M059J (cell line): ENCODE results near the gene OR52D1. TPM values are rescaled to one million over a fixed set of nuclear protein-coding genes. Genes with fewer than 3 reads are reported as not detected.

ENCODE experiments used
- DNase-seq: peaks from one replicate; pipeline ENCODE4 v3.0.0-alpha.2; 2012; ENCODE audit warnings: low read depth
- total RNA-seq: library from RNA; depleted of rRNA; stranded (reverse); fragments of >200 nt; shearing (Covaris generic); gene quantifications from 2 replicates; pipeline ENCODE4 v1.2.3, GENCODE V29; 2014; rRNA removed

The OR52D1 gene
- not detected in 2 replicates for total RNA-seq

DNA sequence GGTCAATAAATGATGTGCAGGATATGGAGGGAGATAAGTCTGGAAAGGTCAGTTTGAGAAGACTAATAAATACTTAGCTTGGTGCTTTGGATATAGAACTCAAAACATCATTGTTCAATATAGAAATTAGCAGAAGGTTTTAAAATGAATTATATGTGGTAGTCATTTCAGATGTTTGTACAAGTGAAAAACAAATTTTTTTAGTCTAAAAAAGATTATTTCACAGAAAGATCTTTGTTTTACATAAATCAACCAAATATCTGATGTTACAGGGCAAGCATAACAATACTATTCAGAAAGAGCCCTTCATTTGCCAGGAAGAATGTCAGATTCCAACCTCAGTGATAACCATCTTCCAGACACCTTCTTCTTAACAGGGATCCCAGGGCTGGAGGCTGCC lies at the start of gene OR52D1:
OR52D1 (plus strand) TSS at position 301 of the 400 bp plus-strand sequence; CDS start at position 323, 22 bp downstream.
- no peak for DNase-seq

DNA sequence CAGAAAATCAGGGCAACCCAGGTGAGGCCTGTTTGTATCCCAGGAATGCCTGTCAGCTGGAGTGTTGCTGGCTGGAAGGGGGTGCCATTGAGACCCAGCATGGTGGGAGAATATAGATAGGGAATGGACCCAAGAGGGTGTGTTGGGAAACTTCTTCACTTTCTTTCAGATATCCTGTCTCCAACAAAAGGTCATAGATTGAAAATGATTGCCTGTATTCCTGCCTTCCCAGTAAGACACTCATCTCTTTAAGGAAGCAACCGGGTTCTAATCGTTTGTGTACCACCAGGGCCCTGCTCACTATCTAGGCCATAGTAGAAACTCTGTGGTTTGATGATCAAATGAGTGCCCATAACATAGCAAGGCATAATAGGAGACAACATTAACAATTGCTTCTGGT lies 47.1 kb upstream of the OR52D1 start, which contains the start of gene OR51I1:
OR51I1 (minus strand) TSS at position 101 of the 400 bp plus-strand sequence; CDS start at position 101, 0 bp downstream.
- DNase-seq, result no peak

DNA sequence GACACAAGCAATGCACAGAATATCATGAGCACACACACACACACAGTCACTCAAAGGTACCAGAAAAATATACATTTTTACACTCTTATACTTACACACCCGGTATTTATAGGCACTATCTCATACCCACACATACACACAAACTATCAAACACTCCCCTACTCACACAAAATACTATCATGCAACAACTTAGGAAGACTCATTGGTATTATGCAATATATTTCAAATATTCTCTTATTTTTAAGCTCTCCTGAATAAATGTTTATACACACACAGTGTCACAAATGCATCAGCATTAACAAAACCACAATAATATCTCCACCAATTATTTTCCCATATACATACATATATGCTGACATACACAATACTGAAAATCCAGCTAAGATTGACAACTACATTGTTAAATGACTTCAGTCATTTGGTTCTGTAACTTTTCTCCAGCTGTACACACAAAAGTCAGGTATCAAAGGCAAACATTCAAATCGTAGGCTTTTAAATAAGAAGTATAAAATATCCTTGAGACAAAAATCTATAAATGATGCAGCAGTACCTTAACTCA lies 44.6 kb upstream of the OR52D1 start:
- DNase-seq, result no peak

DNA sequence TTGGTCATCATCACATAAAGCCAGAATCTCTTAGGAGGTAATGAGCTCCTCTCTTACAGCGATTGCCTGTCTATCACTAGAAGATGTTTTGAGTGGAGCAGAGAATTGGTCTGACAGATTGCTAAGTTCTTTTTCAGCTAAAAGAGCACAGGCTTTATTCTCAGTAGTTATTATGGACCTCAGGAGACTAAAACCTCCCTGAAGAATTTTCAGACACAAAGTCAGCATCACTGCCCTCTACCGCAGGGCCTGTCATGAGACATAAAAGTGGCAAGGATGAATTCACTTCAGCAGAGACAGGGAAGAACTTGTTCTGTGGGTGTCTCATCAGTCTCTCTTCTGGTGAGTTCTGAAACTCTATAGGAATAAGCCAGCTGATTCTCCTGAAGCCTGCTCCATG lies 39.5 kb upstream of the OR52D1 start, which contains the start of gene OR51I2:
OR51I2 (plus strand) TSS at position 301 of the 400 bp plus-strand sequence. CDS start 4,166 bp downstream, outside the sequence.
- no peak for DNase-seq

DNA sequence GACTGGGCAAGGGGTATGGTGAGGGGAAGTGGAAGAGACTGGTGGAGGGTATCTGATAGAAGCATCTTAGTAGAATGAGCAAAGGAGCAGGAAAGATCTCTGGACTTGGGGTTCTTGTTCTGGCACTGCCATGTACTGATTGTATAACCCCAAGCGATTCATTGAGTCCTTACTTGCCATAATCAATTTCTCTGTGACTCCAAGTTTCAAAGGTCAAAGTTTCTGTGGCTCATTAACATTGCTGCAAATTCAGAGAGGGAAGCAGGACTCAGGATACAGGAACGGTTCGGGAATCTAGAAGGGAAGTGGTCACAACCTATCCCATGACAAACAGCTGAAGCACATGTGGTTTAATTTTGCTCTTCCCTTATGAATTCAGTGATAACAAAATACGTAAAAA lies 39.1 kb upstream of the OR52D1 start:
- no peak for DNase-seq

DNA sequence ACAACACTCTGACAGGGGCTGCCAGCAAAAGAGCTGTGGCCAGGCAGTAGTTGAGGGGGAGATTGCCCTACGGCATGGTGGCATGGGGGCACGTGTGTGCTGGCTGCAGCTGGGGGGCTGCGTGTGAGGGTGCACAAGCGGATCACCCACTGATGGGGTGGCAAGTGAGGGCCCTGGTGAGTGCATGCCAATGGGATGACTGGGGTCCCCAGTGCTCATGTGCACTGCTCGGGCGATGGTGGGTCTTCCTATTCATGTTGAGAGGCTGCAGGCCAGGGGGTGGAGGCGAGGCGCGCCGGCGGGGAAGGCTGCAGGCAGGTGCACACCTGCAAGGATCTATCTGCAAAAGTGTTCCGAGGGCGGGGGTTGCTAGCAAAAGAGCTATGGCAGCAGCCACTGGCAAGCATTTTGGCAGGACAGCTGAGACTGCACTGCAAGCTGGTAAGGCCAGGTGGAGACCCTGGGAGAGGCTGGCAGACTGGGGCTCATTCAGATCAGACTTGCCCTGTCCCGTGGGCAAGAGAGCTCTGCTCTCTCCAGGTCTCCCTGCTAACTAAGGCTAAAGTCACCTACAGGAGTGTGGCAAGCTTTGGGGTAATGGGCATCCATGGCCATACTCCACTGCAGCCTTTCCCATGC lies 27.4 kb upstream of the OR52D1 start:
- DNase-seq, result no peak

DNA sequence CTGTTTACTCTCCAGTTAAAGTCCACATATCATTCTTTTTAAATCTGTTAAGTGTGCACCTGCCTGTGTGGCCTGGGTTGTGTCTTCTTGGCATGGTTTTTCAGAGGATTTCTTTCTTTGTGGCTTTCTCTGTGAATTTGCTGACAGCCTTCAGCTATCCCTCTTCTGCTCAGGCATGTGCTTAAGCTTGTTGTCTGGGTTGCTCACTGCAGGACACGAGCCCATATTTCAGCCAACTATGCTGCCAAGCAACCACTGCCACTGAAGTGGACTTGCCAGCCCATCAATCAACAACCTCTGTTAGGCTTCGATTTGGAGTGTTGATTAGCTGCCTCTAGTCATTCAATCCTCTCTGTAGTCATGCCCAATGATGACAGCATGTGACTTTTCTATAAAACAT lies 21.0 kb upstream of the OR52D1 start:
- DNase-seq, result no peak

DNA sequence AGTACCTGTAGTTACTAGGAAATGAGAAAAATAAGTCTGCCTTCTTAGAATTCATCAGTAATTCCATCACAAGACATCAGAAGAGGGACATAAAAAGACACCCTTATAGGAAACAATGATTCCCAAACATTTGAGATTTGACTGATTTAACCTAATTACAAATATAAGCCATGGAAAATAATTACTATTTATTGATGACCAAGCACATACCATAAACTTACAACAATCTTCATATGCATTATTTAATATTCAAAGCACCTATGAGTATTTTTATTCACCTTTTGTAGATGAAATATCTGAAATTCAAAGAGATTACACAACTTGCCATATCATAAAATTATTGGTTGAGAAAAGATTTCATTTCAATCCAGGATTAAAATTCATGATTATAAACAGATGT lies 14.6 kb upstream of the OR52D1 start:
- DNase-seq, result no peak

DNA sequence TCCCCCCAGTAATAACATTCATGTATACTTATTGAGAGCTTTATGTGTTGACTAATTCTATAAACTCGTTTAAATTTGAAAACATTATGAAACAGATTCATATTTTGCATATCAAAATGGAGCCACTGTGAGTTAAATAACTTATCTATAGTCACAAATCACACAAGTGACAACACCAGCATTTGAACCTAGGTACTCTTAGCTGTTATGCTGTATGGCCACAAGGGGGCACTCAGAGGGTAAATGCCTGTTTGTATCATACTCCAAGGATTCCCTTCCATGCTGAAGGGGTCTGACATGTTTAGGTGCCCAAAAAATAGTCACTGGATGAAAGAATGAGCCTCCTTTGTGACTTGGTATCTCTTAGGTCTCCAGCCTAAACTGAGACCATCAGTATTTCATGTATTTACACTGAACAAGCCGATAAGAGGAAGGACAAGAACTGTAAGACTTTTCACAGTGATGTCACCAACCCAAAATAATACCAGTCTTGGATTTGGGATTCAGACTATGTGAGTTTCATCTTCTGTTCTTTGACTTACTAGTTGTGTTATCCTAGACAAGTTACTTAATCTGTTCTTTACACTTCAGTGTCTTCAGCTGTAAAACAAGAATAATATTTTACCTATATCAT lies 12.2 kb upstream of the OR52D1 start:
- peak; percentile 55 for DNase-seq

DNA sequence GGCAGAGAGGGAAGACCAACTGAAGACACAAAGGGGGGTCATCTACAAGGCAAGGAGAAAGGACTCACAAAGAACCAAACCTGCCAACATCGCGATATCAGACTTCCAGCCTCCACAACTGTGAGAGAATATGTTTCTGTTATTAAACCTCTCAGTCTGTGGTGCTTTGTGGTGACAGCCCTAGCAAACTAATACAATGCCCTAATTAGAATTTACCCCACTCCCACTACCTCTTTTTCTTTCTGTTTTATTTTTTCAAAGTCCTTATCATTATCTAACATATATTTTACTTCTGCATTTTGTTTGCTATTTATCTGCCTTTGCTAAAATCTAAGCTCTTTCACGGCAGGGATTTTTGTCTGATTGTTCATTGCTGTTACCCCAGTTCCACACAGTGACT lies 2.5 kb upstream of the OR52D1 start:
- no peak for DNase-seq

DNA sequence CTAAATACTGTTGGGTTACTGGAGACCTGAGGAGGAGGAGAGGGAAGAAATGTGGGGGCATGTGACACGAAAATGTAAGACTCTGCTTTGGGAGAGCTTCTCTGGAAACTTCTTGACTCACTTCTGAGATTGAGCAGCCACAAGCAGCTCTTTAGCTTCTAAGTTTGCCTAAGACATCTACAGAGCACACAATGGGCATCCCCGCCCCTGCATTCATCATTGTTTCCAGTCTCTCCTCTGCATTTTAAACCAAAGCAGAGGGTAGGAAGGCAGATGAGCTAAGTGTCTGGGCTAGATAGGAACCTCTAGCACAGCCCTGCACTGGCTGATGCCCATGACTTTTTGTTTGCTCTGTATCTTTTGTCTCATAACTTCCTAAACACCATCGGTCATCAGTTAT lies 2.1 kb upstream of the OR52D1 start:
- no peak for DNase-seq

DNA sequence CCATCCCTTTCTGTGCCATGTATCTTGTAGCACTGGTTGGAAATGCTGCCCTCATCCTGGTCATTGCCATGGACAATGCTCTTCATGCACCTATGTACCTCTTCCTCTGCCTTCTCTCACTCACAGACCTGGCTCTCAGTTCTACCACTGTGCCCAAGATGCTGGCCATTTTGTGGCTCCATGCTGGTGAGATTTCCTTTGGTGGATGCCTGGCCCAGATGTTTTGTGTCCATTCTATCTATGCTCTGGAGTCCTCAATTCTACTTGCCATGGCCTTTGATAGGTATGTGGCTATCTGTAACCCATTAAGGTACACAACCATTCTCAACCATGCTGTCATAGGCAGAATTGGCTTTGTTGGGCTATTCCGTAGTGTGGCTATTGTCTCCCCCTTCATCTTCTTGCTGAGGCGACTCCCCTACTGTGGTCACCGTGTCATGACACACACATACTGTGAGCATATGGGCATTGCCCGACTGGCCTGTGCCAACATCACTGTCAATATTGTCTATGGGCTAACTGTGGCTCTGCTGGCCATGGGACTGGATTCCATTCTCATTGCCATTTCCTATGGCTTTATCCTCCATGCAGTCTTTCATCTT lies 414 bp downstream of the OR52D1 start:
- DNase-seq, result no peak

DNA sequence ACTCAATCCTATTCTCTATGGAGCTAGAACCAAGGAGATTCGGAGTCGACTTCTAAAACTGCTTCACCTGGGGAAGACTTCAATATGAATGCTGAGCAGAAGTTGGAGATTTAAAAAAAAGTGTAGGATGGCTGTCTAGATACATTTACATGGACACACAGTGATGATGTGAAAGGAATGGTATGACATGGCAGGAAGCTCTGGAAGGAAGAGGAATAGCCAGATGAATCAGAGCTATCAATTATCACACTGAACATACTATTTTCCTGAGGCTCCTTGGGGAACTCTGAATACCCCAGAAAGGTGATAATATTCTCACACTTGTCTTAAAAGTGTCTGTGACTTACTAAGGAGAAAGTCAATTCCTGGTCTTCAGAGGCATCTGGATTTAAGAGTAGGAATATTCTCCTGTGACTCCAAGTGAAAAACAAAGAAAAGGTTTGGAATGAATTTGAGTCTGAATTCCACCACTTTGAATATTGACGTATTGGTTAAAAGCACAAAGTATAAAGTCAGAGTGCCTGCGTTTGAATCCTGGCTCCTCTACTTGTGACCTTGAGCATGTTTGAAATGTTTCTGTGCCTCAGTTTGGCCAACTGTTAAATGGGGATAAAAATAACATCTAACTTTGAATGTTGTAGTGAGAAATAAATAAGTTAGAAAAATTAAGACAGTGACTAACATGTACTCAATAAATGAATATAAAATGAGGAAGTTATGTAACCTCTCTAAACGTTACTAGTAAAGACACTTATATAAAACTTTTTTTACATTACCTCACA lies 1.3 kb downstream of the OR52D1 start:
- DNase-seq, result no peak

DNA sequence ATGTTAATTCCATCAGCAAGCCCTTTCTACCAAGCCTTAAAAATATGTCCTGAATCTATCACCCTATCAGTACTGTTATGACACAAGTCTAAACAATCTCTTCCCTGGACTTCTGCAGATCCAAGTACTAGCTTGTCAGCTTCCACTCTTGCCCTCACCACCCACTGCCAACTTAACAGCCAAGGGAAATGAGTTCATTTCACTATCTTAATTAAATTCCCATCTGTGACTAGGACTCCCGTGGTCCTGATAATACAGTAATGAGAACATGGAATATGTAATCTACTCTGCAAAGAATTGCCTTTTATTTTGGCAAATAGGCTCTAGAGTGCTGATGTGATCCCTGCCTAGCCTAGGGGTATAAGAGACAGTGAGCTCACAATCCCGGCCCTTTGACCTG lies 11.2 kb downstream of the OR52D1 start:
- no peak for DNase-seq

DNA sequence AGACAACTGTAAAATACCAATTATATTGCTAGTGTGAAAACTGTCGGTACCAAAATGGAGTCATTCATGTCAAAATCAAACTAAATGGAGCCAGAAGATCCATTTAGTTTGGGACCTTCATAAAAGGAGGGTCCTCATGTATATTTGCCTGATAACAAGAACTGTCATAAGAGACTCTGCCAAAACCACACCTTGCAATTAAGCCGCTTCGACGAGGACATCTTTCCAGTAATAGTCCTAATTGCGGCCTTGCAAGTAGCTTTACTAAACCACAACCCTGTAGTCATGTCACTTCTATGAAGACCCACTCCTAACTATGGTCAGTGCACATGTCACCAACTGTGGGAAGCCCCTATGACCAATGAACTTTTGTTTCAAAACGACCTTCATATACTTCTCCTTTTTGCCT lies 11.9 kb downstream of the OR52D1 start:
- no peak for DNase-seq

DNA sequence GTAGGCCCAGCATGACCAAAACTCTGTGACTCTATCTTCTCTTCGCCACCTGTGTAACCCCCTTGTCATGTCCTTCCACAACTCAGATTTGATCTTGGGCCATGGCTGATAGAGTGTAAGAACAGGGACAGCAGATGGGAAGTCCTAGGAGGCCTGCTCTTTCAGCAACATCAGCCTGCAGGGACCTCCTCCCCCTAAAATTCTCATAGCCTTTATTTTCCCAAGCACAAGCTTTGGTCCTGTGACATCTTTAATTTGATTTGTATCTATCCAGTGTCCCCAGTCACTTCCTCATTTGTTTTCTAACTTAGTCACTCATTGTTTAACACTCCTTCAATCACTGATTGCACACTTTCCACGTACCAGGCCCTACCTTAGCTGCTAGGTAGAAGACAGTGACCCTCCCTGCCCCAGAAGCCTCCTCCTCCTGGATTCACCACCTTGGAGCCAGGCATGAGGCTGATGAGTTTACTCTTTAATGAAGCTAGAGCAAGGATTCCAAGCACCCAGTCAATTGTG lies 16.0 kb downstream of the OR52D1 start:
- no peak for DNase-seq

DNA sequence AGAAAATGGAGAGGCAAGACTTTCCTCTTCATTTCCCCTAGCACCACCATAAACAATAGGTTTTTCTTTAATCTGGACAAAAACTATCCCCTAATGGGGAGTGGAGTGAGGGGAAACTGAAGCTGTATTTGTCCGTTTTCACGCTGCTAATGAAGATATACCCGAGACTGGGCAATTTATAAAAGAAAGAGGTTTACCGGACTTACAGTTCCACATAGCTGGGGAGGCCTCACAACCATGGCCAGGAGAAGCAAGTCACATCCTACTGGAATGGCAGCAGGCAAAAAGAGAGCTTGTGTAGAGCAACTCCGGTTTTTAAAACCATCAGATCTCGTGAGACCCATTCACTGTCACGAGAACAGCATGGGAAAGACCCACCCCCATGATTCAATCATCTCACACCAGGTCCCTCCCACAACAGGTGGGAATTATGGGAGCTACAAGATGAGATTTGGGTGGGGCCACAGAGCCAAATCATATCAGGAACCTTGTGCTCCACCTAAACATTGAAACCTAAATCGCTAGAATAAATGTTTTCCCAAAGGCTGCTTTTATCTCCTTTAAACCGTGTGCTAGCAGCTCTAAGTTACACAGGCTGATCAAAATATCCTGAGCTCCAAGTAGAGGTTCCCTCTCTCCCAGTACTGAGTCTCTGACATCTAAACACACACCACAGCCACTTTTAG lies 17.0 kb downstream of the OR52D1 start:
- no peak for DNase-seq

DNA sequence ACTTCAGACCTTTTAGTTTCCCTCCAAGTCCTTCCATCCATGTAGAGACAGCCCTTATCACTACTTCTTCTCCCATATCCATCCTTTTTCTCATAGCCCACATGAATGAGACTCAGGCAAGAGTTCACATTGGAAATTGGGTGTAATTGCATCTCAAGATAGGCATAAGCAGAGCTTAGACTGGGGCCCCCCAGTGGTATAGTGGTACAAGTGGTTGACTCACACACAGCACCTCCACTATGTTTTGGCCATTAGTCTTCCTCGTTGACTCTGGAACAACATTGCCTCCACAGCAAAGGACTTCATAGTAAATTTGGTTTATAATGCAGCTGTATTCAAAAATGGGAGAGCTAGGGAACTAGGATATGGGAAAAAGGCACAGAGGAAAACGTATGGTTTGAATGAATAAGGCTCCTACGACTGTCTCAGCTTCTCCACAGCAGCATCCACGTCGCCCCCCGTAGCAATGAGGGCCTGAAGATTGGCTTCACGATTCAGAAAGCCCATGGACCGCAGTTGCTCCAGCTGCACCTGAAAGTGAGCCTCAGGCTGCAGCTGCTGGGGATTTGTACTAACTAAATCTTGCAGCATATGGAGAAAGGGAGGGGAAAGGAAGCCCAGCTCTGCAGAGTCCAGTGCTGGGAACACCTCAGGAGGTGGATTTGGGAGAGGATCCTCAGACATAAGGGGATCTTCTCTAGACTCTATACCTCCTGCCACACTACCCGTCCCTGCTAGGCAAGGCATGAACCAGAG lies 18.9 kb downstream of the OR52D1 start:
- no peak for DNase-seq

DNA sequence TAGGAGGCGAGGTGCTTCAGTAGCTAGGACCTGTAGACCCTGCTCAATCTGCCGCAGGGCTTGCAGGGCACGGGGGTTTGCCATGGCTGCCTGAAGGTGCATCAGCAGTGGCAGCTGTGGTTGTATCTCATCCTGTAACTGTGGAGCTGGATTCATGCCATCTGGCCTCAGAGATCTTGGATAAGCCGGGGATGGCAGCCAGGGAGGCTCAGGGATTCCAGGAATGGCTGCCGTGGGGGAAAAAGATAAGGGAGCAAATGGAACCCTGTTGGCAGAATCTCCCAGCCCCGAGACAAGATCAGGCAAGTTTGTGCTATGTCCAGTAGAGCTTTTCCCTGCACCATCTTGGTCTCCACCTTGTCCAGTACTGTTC lies 19.4 kb downstream of the OR52D1 start:
- DNase-seq, result no peak

DNA sequence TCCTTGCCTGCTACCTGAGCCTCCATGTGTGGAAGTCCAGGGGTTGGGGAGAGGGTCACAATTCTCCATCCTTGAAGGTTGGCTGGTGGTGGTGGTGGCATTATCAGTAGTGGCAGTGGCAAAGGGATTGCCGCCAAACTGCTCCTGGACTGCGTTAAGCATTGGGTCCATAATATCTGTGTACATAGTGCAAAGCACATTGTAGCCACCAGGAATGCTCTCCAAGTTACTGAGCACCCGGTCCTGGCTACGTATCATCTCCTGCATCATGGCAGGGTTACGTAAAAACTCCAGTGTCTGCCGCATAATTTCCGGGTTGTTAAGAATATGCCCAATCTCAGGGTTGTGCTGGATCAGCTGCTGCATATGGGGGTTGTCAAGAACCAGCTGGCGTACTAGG lies 20.1 kb downstream of the OR52D1 start:
- DNase-seq, result no peak
